Trophoblast cell (in vitro differentiated cells and primary cell): ENCODE measurements around the gene VSIG8.

Experiments used
- DNase-seq, 2 donors: peaks; one replicate each; pipeline ENCODE4 v3.0.0-alpha.2; 2016
- H2AFZ ChIP-seq: 2 replicates; pipeline ENCODE4 v1.6.1; 2013; ENCODE audit warnings: low read length, moderate library complexity, mild to moderate bottlenecking; ENCODE audit not compliant: insufficient read depth, poor library complexity
- H2AK5ac ChIP-seq: 2 replicates; pipeline ENCODE4 v1.6.1; 2013; ENCODE audit warnings: mild to moderate bottlenecking, low read length
- H2BK120ac ChIP-seq: 2 replicates; pipeline ENCODE4 v1.6.1; 2013; ENCODE audit warnings: low read length, mild to moderate bottlenecking, moderate library complexity; ENCODE audit not compliant: insufficient read depth, poor library complexity
- H2BK12ac ChIP-seq: 2 replicates; pipeline ENCODE4 v1.6.1; 2013; ENCODE audit warnings: mild to moderate bottlenecking, low read length, moderate library complexity
- H2BK5ac ChIP-seq: 2 replicates; pipeline ENCODE4 v1.6.1; 2013; ENCODE audit warnings: low read length, low read depth, moderate library complexity, mild to moderate bottlenecking; ENCODE audit not compliant: poor library complexity
- H3K14ac ChIP-seq: 2 replicates; pipeline ENCODE4 v1.6.1; 2013; ENCODE audit warnings: mild to moderate bottlenecking, low read length
- H3K18ac ChIP-seq: 2 replicates; pipeline ENCODE4 v1.6.1; 2013; ENCODE audit warnings: mild to moderate bottlenecking, low read length
- H3K23ac ChIP-seq: 2 replicates; pipeline ENCODE4 v1.6.1; 2013; ENCODE audit warnings: low read length
- H3K27ac ChIP-seq: 2 replicates; pipeline ENCODE4 v1.5.1; 2013; ENCODE audit warnings: low read depth, mild to moderate bottlenecking, inconsistent platforms, low read length, moderate library complexity
- H3K27me3 ChIP-seq: 2 replicates; pipeline ENCODE4 v1.6.1; 2013; ENCODE audit warnings: inconsistent platforms, mild to moderate bottlenecking, low read length, moderate library complexity; ENCODE audit not compliant: insufficient read depth
- H3K36me3 ChIP-seq, 2 experiments: 1 replicate in 1 of 2; 2 replicates in 1 of 2; pipeline ENCODE4 v1.6.1; 2013; ENCODE audit warnings: low read length in 2 of 2, mild to moderate bottlenecking in 2 of 2, moderate library complexity in 1 of 2; ENCODE audit not compliant: insufficient read depth in 2 of 2, control insufficient read depth in 1 of 2
- H3K4ac ChIP-seq: 2 replicates; pipeline ENCODE4 v1.6.1; 2013; ENCODE audit warnings: low read depth, mild to moderate bottlenecking, low read length, moderate library complexity
- H3K4me1 ChIP-seq, 2 experiments: 1 replicate in 1 of 2; 2 replicates in 1 of 2; pipeline ENCODE4 v1.6.1; 2013; ENCODE audit warnings: low read length in 2 of 2, mild to moderate bottlenecking in 2 of 2, moderate library complexity in 1 of 2; ENCODE audit not compliant: insufficient read depth in 2 of 2, control insufficient read depth in 1 of 2
- H3K4me2 ChIP-seq: 2 replicates; pipeline ENCODE4 v1.6.1; 2013; ENCODE audit warnings: inconsistent platforms, mild to moderate bottlenecking, low read length, moderate library complexity
- H3K4me3 ChIP-seq: 2 replicates; pipeline ENCODE4 v1.5.1; 2013; ENCODE audit warnings: mild to moderate bottlenecking, low read depth, low read length, inconsistent platforms
- H3K79me1 ChIP-seq: one replicate; pipeline ENCODE4 v1.6.1; 2013; ENCODE audit warnings: low read length
- H3K79me2 ChIP-seq: 2 replicates; pipeline ENCODE4 v1.6.1; 2013; ENCODE audit warnings: low read length, mild to moderate bottlenecking; ENCODE audit not compliant: control insufficient read depth, insufficient read depth, poor library complexity
- H3K9ac ChIP-seq: 2 replicates; pipeline ENCODE4 v1.6.1; 2013; ENCODE audit warnings: mild to moderate bottlenecking, low read length
- H3K9me3 ChIP-seq: 2 replicates; pipeline ENCODE4 v1.6.1; 2013; ENCODE audit warnings: low read depth, mild to moderate bottlenecking, control low read depth, inconsistent platforms, low read length; ENCODE audit not compliant: insufficient read depth
- H4K12ac ChIP-seq: 2 replicates; pipeline ENCODE4 v1.6.1; 2013; ENCODE audit warnings: low read depth, mild to moderate bottlenecking, low read length, moderate library complexity
- H4K8ac ChIP-seq: 2 replicates; pipeline ENCODE4 v1.6.1; 2013; ENCODE audit warnings: low read depth, mild to moderate bottlenecking, low read length, moderate library complexity
- H4K91ac ChIP-seq: one replicate; pipeline ENCODE4 v1.6.1; 2013; ENCODE audit warnings: low read depth, mild to moderate bottlenecking, low read length, moderate library complexity
- WGBS: extraction: QIAGEN DNeasy Blood & Tissue Kit; methylation state at CpG from one replicate; pipeline ENCODE4 v1.1.7; 2013; ENCODE audit warnings: missing lambda C conversion rate; ENCODE audit not compliant: insufficient read length, insufficient coverage; ENCODE audit errors: extremely low coverage; 5-methylcytosine and 5-hydroxymethylcytosine counted together

VSIG8 gene

DNA sequence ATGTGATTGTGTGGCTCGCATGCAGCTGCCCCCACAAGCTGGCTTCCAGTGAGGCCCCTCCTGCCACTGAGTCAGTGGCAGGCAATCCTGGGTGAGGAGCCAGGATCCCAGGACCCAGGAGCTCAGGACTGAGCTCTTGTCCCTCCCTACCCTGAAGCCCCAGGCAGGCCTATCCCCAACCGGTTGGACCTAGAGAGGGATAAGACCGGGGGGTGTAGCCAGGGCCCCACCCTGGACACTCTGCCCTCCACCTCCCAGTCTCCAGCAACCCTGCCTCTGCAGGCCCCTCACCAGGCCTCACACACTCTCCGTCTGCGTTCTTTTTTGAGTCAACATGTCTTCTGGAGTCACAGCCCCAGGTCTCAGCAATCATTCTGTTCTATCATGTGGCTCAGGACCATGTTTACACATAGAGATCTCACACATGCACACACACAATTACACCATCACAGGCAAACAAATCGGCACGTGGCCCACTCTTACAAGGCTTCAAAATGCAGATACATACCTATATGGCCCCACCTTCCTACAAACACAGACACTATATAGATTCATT, 2.6 kb downstream of the VSIG8 start:
- WGBS = no CpG with 5 or more reads among the region's 7 CpGs
- no peak overlapping the region for H4K12ac ChIP-seq
- H4K91ac ChIP-seq = no peak overlapping the region
- no peak for DNase-seq
- no peak overlapping the region for H2AFZ ChIP-seq
- H2BK12ac ChIP-seq = no peak overlapping the region
- no peak overlapping the region for H3K4me3 ChIP-seq
- no peak overlapping the region for H2AK5ac ChIP-seq
- H4K8ac ChIP-seq = no peak overlapping the region
- no peaks in the 10 kb centered on the region for H3K36me3 ChIP-seq
- no peak overlapping the region for H2BK120ac ChIP-seq
- H3K27ac ChIP-seq = no peak overlapping the region
- peaks cover 5% of the 10 kb centered on the region for H3K9me3 ChIP-seq
- H3K4me1 ChIP-seq = peaks cover 2% of the 10 kb centered on the region in 2 experiments
- H3K18ac ChIP-seq = no peak overlapping the region
- no peak overlapping the region for H3K4ac ChIP-seq
- peaks cover 12% of the 10 kb centered on the region for H3K27me3 ChIP-seq
- no peak overlapping the region for H3K4me2 ChIP-seq
- no peak overlapping the region for H3K9ac ChIP-seq
- no peak overlapping the region for H2BK5ac ChIP-seq
- H3K79me1 ChIP-seq = no peaks in the 10 kb centered on the region
- H3K79me2 ChIP-seq = no peaks in the 10 kb centered on the region
- no peak overlapping the region for H3K23ac ChIP-seq
- H3K14ac ChIP-seq = no peak overlapping the region

DNA sequence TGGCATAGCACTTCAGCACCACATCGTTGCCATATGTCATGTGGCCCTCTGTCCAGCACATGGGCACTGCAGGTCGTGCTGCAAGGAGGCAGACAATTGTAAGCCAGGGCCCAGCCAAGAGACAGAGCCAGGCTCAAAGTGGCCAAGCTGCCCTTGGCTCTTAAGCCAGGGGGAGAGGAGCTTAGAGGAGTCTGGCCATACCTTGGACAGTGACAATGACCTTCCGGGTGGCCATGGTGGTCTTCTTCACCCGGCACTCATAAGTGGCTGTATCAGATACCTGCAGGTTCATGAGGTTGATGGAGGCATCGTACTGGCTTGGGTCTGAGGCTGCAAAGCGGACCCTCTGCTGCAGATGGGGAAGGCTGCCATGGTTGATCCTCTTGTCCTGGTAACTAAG, 4.6 kb downstream of the VSIG8 start:
- no peak for DNase-seq

DNA sequence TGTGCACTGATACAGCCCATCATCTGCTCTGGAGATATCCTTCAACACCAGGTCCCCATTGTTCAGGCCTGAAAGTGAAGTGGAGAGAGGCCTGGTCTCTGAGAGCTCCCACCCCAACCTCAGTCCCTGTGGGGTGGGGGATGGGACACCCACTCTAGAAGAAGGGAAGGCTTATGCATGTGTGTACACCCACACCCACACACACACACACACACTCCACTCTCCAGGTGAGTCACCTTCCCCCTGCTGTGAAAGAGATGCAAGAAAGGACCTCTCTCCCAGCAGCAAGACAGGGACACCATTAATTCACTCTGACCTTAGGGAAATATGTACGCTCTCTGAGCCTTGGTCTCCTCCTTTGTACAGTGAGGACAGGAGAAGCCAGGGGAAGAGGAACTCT, 5.9 kb downstream of the VSIG8 start:
- no CpG with 5 or more reads among the region's 1 CpG for WGBS
- Histone ChIP-seq H3K27ac (no peak overlapping the region), H3K18ac (no peak overlapping the region), H2BK120ac (no peak overlapping the region), H3K79me1 (no peaks in the 10 kb centered on the region), H2AFZ (no peak overlapping the region), H3K36me3 (no peaks in the 10 kb centered on the region), H4K12ac (no peak overlapping the region), H3K9ac (no peak overlapping the region), H3K27me3 (peaks cover 20% of the 10 kb centered on the region), H3K4me2 (no peak overlapping the region), H2AK5ac (no peak overlapping the region), H3K4me1 (peaks cover 8 to 9% of the 10 kb centered on the region in 2 experiments), H4K8ac (no peak overlapping the region), H3K4me3 (no peak overlapping the region), H2BK5ac (no peak overlapping the region), H3K9me3 (peaks cover 5% of the 10 kb centered on the region), H2BK12ac (no peak overlapping the region), H3K14ac (no peak overlapping the region), H3K4ac (no peak overlapping the region), H3K79me2 (no peaks in the 10 kb centered on the region), H3K23ac (no peak overlapping the region), H4K91ac (no peak overlapping the region)
- DNase-seq = no peak

More for the DNA sequence above, 4.6 kb downstream of the VSIG8 start:
- no CpG with 5 or more reads among the region's 6 CpGs for WGBS
- H4K8ac ChIP-seq = no peak overlapping the region
- no peak overlapping the region for H3K18ac ChIP-seq
- H3K9ac ChIP-seq = no peak overlapping the region
- no peak overlapping the region for H2BK120ac ChIP-seq
- H2BK12ac ChIP-seq = no peak overlapping the region
- no peaks in the 10 kb centered on the region for H3K36me3 ChIP-seq
- H3K4me1 ChIP-seq = peaks cover 8 to 9% of the 10 kb centered on the region in 2 experiments
- H3K14ac ChIP-seq = no peak overlapping the region
- no peak overlapping the region for H4K12ac ChIP-seq
- no peak overlapping the region for H3K27ac ChIP-seq
- no peak overlapping the region for H3K4ac ChIP-seq
- no peak overlapping the region for H4K91ac ChIP-seq
- H3K79me2 ChIP-seq = no peaks in the 10 kb centered on the region
- H3K4me2 ChIP-seq = no peak overlapping the region
- peaks cover 5% of the 10 kb centered on the region for H3K9me3 ChIP-seq
- no peak overlapping the region for H3K23ac ChIP-seq
- H3K27me3 ChIP-seq = peaks cover 20% of the 10 kb centered on the region
- H2BK5ac ChIP-seq = no peak overlapping the region
- no peak overlapping the region for H2AFZ ChIP-seq
- H2AK5ac ChIP-seq = no peak overlapping the region
- H3K4me3 ChIP-seq = no peak overlapping the region
- H3K79me1 ChIP-seq = no peaks in the 10 kb centered on the region

- Histone ChIP-seq H3K36me3 (no peaks in the 10 kb centered on the region), H4K12ac (no peak overlapping the region), H4K91ac (no peak overlapping the region), H2BK12ac (no peak overlapping the region), H3K79me2 (no peaks in the 10 kb centered on the region), H3K4me1 (peaks cover 8 to 9% of the 10 kb centered on the region in 2 experiments), H2BK5ac (no peak overlapping the region), H3K4me2 (no peak overlapping the region), H3K9me3 (peaks cover 5% of the 10 kb centered on the region), H3K4ac (no peak overlapping the region), H4K8ac (no peak overlapping the region), H3K4me3 (no peak overlapping the region), H2AK5ac (no peak overlapping the region), H3K23ac (no peak overlapping the region), H3K27ac (no peak overlapping the region), H3K14ac (no peak overlapping the region), H3K79me1 (no peaks in the 10 kb centered on the region), H3K18ac (no peak overlapping the region), H3K27me3 (peaks cover 20% of the 10 kb centered on the region), H2AFZ (no peak overlapping the region), H3K9ac (no peak overlapping the region), H2BK120ac (no peak overlapping the region)
- no peak for DNase-seq
- WGBS = no CpG with 5 or more reads among the region's 34 CpGs
Observed at GRCh38 chr1:159855709-159856108, 6.7 kb downstream of the VSIG8 start.
